DOHH2 (cell line): ENCODE measurements around the gene TRPM5.

Experiments used
- H3F3A ChIP-seq: fragments of 200-600 bp; sonication (generic), shearing (Covaris generic); 2 replicates; pipeline ENCODE4 v1.6.0; 2016; ENCODE audit warnings: antibody characterized with exemption, mild to moderate bottlenecking; ENCODE audit not compliant: control insufficient read depth, insufficient read depth
- H3K27ac ChIP-seq: fragments of 200-600 bp; sonication (generic); 2 replicates; pipeline ENCODE4 v1.5.1; 2014; ENCODE audit warnings: low read depth, mild to moderate bottlenecking, low read length, moderate library complexity
- H3K27me3 ChIP-seq: fragments of 200-600 bp; sonication (generic); 2 replicates; pipeline ENCODE4 v1.6.1; 2014; ENCODE audit warnings: mild to moderate bottlenecking, low read length, mixed read lengths; ENCODE audit not compliant: control insufficient read depth
- H3K36me3 ChIP-seq: fragments of 200-600 bp; sonication (generic); 2 replicates; pipeline ENCODE4 v1.6.1; 2014; ENCODE audit warnings: mild to moderate bottlenecking, low read length, moderate library complexity, mixed read lengths; ENCODE audit not compliant: control insufficient read depth
- H3K4me1 ChIP-seq: fragments of 200-600 bp; sonication (generic); 2 replicates; pipeline ENCODE4 v1.6.1; 2014; ENCODE audit warnings: mild to moderate bottlenecking, low read length, mixed read lengths; ENCODE audit not compliant: control insufficient read depth
- H3K4me2 ChIP-seq: fragments of 200-600 bp; sonication (generic); 2 replicates; pipeline ENCODE4 v1.6.0; 2014; ENCODE audit warnings: mild to moderate bottlenecking, low read length, moderate library complexity
- H3K4me3 ChIP-seq: fragments of 200-600 bp; sonication (generic); 2 replicates; pipeline ENCODE4 v1.5.1; 2014; ENCODE audit warnings: mild to moderate bottlenecking, low read length, mixed read lengths
- H3K79me2 ChIP-seq: fragments of 200-600 bp; sonication (generic); 2 replicates; pipeline ENCODE4 v1.6.1; 2014; ENCODE audit warnings: mild to moderate bottlenecking, low read length, mixed read lengths; ENCODE audit not compliant: control insufficient read depth
- H3K9me2 ChIP-seq: fragments of 200-600 bp; sonication (generic); replicated peaks from 2 replicates; pipeline ENCODE4 v1.6.1; 2014; ENCODE audit warnings: mild to moderate bottlenecking, low read length, mixed read lengths; ENCODE audit not compliant: control insufficient read depth
- H3K9me3 ChIP-seq: fragments of 200-600 bp; sonication (generic); 2 replicates; pipeline ENCODE4 v1.6.1; 2014; ENCODE audit warnings: antibody characterized with exemption, low read length, mixed read lengths; ENCODE audit not compliant: control insufficient read depth, insufficient read depth
- H4K20me1 ChIP-seq: fragments of 200-600 bp; sonication (generic); 2 replicates; pipeline ENCODE4 v1.6.0; 2014; ENCODE audit warnings: low read depth, mild to moderate bottlenecking, antibody characterized with exemption, low read length, moderate library complexity; ENCODE audit not compliant: control insufficient read depth, insufficient read depth
- EZH2phosphoT487 ChIP-seq: fragments of 200-600 bp; sonication (generic); IDR thresholded peaks from 2 replicates; pipeline ENCODE4 v1.6.1; 2017; ENCODE audit warnings: borderline replicate concordance, mild to moderate bottlenecking, antibody characterized with exemption, low read length, moderate library complexity, mixed read lengths
- TF ChIP-seq, protein P1 (sequence below): fragments of 200-600 bp; sonication (generic); IDR thresholded peaks from one replicate; pipeline ENCODE4 v1.5.1; 2014; ENCODE audit warnings: antibody characterized with exemption, mild to moderate bottlenecking, low read depth, low read length; ENCODE audit not compliant: poor library complexity, severe bottlenecking

The TRPM5 gene

DNA sequence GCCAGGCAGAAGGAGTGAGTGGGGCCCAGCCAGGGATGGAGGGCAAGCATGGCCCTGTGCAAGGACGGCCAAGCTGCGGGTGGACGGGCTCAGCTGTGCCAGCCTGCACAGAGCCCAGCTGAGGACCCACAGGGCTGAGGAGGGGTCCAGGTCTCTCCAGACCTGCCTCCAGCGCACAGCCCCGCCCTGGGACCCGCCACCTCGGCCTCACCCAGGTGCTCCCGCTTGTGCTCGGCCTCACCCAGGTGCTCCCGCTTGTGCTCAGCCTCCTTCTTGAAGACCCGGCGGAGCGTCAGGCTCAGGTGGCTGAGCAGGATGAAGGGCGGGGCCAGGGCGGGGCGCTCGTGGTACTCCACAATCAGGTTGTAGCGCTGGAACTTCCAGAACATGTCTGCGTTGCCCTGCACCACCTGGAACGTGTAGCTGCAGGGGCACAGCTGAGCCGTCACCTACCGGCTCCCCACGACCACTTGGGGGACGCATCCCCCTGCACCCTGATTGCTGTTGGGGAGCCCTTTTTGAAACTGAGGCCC is 37.4 kb downstream of the TRPM5 start:
- H3K27me3 ChIP-seq, result no peaks in the 10 kb centered on the region
- no peaks in the 10 kb centered on the region for H3F3A ChIP-seq
- no peak overlapping the region for H3K27ac ChIP-seq
- peaks cover 7% of the 10 kb centered on the region for H3K79me2 ChIP-seq
- H3K9me2 ChIP-seq, result no peaks in the 10 kb centered on the region
- peaks cover 22% of the 10 kb centered on the region for H3K36me3 ChIP-seq
- no peak overlapping the region for H3K4me2 ChIP-seq
- TF ChIP-seq, protein P1, sequence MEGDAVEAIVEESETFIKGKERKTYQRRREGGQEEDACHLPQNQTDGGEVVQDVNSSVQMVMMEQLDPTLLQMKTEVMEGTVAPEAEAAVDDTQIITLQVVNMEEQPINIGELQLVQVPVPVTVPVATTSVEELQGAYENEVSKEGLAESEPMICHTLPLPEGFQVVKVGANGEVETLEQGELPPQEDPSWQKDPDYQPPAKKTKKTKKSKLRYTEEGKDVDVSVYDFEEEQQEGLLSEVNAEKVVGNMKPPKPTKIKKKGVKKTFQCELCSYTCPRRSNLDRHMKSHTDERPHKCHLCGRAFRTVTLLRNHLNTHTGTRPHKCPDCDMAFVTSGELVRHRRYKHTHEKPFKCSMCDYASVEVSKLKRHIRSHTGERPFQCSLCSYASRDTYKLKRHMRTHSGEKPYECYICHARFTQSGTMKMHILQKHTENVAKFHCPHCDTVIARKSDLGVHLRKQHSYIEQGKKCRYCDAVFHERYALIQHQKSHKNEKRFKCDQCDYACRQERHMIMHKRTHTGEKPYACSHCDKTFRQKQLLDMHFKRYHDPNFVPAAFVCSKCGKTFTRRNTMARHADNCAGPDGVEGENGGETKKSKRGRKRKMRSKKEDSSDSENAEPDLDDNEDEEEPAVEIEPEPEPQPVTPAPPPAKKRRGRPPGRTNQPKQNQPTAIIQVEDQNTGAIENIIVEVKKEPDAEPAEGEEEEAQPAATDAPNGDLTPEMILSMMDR, result no peak
- TF ChIP-seq EZH2phosphoT487, result no peak
- peaks cover 4% of the 10 kb centered on the region for H3K4me1 ChIP-seq
- H4K20me1 ChIP-seq, result no peaks in the 10 kb centered on the region
- H3K9me3 ChIP-seq, result no peaks in the 10 kb centered on the region
- no peak overlapping the region for H3K4me3 ChIP-seq

DNA sequence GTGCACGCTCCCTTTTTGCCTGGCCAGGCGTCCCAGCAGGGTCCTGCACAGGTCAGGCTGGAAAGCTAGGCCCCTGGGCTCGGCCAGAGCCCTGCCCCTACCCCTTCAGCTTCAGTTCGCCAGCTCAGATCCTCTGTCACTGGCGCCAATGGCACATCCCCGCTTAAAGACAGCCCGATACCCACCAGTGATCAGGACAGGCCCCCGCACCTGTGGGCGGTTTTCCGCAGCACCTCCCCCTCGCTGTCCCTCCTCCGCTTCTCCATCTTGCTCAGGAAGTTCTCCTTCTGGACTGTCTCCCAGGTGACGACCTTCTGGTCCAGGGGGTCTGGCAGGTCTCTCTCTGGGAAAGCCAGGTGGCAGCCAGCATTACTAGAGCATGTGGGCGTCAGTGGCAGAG is 37.9 kb downstream of the TRPM5 start:
- Histone ChIP-seq H3K9me2 (no peaks in the 10 kb centered on the region), H4K20me1 (no peaks in the 10 kb centered on the region), H3K4me3 (no peak overlapping the region), H3K4me2 (no peak overlapping the region), H3K79me2 (peaks cover 12% of the 10 kb centered on the region), H3K4me1 (peaks cover 9% of the 10 kb centered on the region), H3K27me3 (no peaks in the 10 kb centered on the region), H3K9me3 (no peaks in the 10 kb centered on the region), H3F3A (no peaks in the 10 kb centered on the region), H3K36me3 (peaks cover 24% of the 10 kb centered on the region), H3K27ac (no peak overlapping the region)
- TF ChIP-seq EZH2phosphoT487, result no peak
- TF ChIP-seq, protein P1, result no peak

DNA sequence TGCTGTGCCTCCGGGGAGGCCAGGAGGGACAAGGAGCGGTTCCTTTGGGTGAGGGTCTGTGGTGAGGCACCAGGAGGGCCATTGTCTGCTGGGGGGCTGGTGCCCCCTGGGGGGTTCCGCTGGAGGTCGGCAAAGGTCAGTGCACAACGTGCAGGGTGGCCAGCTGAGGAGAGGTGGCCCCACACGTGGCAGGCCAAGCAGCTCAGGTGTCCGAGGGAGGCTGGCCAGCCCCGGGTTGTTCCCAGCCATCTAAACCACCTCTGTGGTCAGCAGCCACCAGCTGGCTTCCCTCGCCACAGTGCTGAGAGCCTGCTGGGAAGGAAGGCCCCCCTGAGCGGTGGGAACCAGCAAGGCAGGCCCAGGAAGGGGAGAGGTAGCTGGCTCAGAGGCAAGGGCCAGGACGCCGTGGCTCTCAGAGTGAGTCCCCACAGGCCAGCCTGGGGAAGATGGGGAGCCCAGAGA is 39.5 kb downstream of the TRPM5 start:
- peaks cover 32% of the 10 kb centered on the region for H3K36me3 ChIP-seq
- no peaks in the 10 kb centered on the region for H3K9me2 ChIP-seq
- no peaks in the 10 kb centered on the region for H3F3A ChIP-seq
- no peak overlapping the region for H3K4me3 ChIP-seq
- peaks cover 23% of the 10 kb centered on the region for H3K79me2 ChIP-seq
- no peak overlapping the region for H3K4me2 ChIP-seq
- H3K4me1 ChIP-seq, result peaks cover 10% of the 10 kb centered on the region
- H4K20me1 ChIP-seq, result no peaks in the 10 kb centered on the region
- no peak for TF ChIP-seq EZH2phosphoT487
- TF ChIP-seq, protein P1, result no peak
- no peaks in the 10 kb centered on the region for H3K9me3 ChIP-seq
- no peaks in the 10 kb centered on the region for H3K27me3 ChIP-seq
- H3K27ac ChIP-seq, result no peak overlapping the region
